ENCODE measurements around the gene DACT2.

The DACT2 gene

DNA sequence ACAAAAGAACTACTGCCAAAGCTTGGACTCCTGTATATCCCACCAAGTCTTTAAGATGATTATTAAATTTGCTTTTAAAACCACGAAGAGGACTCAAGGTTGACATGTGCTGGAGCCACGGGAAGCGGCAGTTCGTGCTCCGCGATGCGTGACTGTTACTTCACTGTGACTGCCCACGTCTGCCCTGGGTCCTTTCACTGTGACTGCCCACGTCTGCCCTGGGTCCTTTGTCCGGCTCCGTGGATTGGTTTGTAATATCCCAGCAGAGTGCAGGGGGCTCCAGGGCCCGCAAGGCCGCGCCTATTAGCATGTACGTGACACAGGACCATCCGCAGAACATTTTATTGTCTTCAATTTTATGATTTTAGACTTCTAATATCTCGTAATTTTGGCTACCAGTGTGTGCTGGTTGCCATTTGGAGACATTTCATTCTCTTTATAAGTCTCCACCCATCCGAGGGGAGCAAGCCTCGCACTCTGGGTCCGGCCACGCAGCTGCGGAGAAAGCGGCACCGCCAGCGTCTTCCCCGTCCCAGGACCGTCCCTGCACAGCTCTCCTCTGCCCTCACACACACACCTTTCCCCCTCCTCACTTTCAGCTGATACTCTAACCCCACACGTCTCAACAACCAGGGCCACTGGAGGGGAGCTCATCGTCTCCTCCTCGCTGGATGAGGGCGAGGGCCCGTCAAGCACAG lies 42.9 kb downstream of the DACT2 start:
- TF ChIP-seq, protein P1, sequence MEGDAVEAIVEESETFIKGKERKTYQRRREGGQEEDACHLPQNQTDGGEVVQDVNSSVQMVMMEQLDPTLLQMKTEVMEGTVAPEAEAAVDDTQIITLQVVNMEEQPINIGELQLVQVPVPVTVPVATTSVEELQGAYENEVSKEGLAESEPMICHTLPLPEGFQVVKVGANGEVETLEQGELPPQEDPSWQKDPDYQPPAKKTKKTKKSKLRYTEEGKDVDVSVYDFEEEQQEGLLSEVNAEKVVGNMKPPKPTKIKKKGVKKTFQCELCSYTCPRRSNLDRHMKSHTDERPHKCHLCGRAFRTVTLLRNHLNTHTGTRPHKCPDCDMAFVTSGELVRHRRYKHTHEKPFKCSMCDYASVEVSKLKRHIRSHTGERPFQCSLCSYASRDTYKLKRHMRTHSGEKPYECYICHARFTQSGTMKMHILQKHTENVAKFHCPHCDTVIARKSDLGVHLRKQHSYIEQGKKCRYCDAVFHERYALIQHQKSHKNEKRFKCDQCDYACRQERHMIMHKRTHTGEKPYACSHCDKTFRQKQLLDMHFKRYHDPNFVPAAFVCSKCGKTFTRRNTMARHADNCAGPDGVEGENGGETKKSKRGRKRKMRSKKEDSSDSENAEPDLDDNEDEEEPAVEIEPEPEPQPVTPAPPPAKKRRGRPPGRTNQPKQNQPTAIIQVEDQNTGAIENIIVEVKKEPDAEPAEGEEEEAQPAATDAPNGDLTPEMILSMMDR (IDR thresholded peaks at IDR 0.05; ENCODE audit: poor library complexity, severe bottlenecking): no peak
- Histone ChIP-seq H3K4me3 (ENCODE audit: severe bottlenecking) (no peak overlapping the region), H3K36me3 (ENCODE audit: low read depth) (no peaks in the 10 kb centered on the region), H3K27ac (ENCODE audit: poor library complexity, severe bottlenecking) (no peak overlapping the region), H3K4me1 (ENCODE audit: insufficient read depth, poor library complexity, severe bottlenecking) (no peaks in the 10 kb centered on the region), H3K9me3 (ENCODE audit: severe bottlenecking) (no peaks in the 10 kb centered on the region), H3K27me3 (ENCODE audit: insufficient read depth, poor library complexity, severe bottlenecking) (peaks cover 17% of the 10 kb centered on the region)
- DNase-seq (ENCODE audit: low spot score): no peak
- ATAC-seq (ENCODE audit: low read depth): no peak

DNA sequence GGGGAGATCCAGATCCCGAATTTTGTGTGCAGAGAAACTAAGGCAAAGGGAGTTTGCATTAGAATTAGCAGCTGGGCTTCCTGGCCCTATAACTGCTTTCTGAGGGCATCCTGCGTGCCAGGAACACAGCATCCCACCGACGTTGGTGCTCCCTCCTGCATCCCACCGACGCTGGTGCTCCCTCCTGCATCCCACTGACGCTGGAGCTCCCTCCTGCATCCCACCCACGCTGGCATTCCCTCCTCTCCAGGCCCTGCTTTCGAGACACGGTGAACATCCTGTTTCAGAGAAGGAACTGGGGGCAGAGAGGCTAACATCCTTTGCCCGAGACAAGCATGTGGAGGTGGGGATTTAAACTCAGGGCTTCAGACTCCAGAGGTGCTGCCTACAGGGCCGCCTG lies 44.4 kb downstream of the DACT2 start:
- TF ChIP-seq, protein P1 (IDR thresholded peaks at IDR 0.05; ENCODE audit: poor library complexity, severe bottlenecking): no peak
- Histone ChIP-seq H3K27me3 (ENCODE audit: insufficient read depth, poor library complexity, severe bottlenecking) (peaks cover 15% of the 10 kb centered on the region), H3K9me3 (ENCODE audit: severe bottlenecking) (no peaks in the 10 kb centered on the region), H3K27ac (ENCODE audit: poor library complexity, severe bottlenecking) (no peak overlapping the region), H3K4me3 (ENCODE audit: severe bottlenecking) (no peak overlapping the region), H3K4me1 (ENCODE audit: insufficient read depth, poor library complexity, severe bottlenecking) (no peaks in the 10 kb centered on the region), H3K36me3 (ENCODE audit: low read depth) (no peaks in the 10 kb centered on the region)
- DNase-seq (ENCODE audit: low spot score) (no peak), ATAC-seq (ENCODE audit: low read depth) (no peak)

DNA sequence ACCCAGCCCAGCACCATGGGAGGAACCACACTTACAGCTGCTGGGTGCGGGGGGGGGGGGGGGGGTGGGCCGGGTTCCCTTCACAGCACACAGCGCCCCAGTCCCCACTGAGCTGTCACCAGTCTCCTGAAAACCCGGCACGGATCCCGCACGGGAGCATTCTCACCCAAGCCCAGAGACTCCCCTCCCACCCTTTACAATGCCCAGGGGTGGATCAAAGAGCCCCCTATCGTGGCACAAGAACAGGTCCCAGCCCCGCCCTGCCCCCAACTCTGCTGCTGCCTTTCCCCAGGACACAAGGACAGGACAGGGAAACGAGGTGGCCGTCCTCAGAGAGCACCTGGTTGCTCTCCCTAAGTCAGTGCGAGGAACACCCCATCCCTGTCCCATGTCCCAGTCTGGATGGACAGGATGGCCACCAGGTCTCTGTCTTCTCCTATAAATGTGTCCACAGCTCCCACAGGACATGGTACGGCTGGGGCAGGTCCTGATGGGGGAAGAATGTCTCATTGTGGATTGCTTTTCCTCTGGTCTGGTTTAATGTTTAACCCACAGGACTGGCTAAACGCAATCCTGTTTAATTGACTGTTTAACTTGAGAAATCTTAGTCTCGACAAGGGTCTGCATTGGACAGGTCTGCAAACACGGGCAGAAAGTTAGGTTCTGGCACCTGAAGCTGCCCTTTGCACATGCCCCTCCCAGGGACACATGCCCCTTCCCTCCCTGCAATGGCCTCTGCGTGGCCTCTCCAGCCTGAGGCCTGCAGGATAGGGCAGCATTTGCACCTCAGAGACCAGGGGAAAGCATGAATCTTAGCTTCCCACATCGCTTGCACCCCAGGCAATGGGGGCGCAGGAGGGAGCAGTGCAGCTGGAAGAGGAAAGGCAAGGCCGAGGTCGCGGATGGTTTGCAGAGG lies 45.3 kb downstream of the DACT2 start:
- TF ChIP-seq, protein P1 (IDR thresholded peaks at IDR 0.05; ENCODE audit: poor library complexity, severe bottlenecking): no peak
- Histone ChIP-seq H3K4me1 (ENCODE audit: insufficient read depth, poor library complexity, severe bottlenecking) (no peaks in the 10 kb centered on the region), H3K4me3 (ENCODE audit: severe bottlenecking) (no peak overlapping the region), H3K27ac (ENCODE audit: poor library complexity, severe bottlenecking) (no peak overlapping the region), H3K9me3 (ENCODE audit: severe bottlenecking) (no peaks in the 10 kb centered on the region), H3K36me3 (ENCODE audit: low read depth) (no peaks in the 10 kb centered on the region), H3K27me3 (ENCODE audit: insufficient read depth, poor library complexity, severe bottlenecking) (peaks cover 13% of the 10 kb centered on the region)
- DNase-seq (ENCODE audit: low spot score) (no peak), ATAC-seq (ENCODE audit: low read depth) (no peak)

DNA sequence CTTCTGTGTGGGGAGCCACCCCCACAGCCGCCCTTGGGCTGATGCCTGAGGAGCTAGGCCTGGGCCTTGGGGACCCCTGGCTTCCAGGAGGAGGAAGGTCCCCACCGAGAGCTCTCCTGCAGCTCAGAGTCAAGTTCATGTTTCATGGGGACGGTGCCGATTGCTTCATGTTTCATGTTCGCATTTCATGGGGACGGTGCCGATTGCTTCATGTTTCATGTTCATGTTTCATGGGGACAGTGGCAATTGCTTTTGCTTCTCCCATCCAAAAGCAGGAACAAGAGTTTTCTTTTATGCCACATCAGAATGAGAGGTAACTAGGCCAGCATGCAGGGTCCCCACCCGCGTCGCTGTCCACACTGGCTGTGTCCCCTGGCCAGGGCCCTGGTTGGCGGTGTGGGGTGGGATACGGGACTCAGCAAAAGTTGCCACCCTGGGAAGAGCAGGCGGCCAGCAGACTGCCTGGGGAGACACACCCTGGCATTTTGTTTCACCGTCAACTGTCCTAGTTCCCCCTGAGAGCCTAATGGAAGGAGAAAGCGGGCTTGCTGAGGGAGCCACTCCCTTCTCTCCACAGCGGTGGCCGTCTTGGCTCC lies 46.0 kb downstream of the DACT2 start:
- Histone ChIP-seq H3K9me3 (ENCODE audit: severe bottlenecking) (no peaks in the 10 kb centered on the region), H3K36me3 (ENCODE audit: low read depth) (no peaks in the 10 kb centered on the region), H3K4me3 (ENCODE audit: severe bottlenecking) (no peak overlapping the region), H3K27ac (ENCODE audit: poor library complexity, severe bottlenecking) (no peak overlapping the region), H3K27me3 (ENCODE audit: insufficient read depth, poor library complexity, severe bottlenecking) (peaks cover 13% of the 10 kb centered on the region), H3K4me1 (ENCODE audit: insufficient read depth, poor library complexity, severe bottlenecking) (no peaks in the 10 kb centered on the region)
- TF ChIP-seq, protein P1 (IDR thresholded peaks at IDR 0.05; ENCODE audit: poor library complexity, severe bottlenecking): no peak
- no peak for ATAC-seq (ENCODE audit: low read depth)
- no peak for DNase-seq (ENCODE audit: low spot score)

Data from RWPE2 (cell line).